ENCODE measurements around the gene SOHLH1.

SOHLH1 gene

GRCh38 chr9:135680056-135680455 is 19.2 kb downstream of the SOHLH1 start:
- TF ChIP-seq SPI1 (IDR thresholded peaks at IDR 0.05; ENCODE audit: borderline replicate concordance, low read depth) (no peak), GABPA (IDR thresholded peaks at IDR 0.05; ENCODE audit: low read depth) (no peak), CTCF (IDR thresholded peaks at IDR 0.05; ENCODE audit: insufficient read depth, low read length) (no peak), POLR2AphosphoS5 (IDR thresholded peaks at IDR 0.05; ENCODE audit: low read depth) (no peak), REST (IDR thresholded peaks at IDR 0.05; ENCODE audit: insufficient replicate concordance, low read depth) (no peak)
- H3K27ac ChIP-seq (replicated peaks) = no peak overlapping the region
- no peaks in the 10 kb centered on the region for H3K27me3 ChIP-seq (ENCODE audit: insufficient read depth, poor library complexity, severe bottlenecking)
- no peak for DNase-seq (ENCODE audit: low read depth in 1 of 2, low spot score in 1 of 2)
- H3K4me3 ChIP-seq (replicated peaks; ENCODE audit: insufficient read depth, low read length) = no peak overlapping the region

- no peak overlapping the region for H3K27ac ChIP-seq (replicated peaks)
- TF ChIP-seq SPI1 (IDR thresholded peaks at IDR 0.05; ENCODE audit: borderline replicate concordance, low read depth) (no peak), REST (IDR thresholded peaks at IDR 0.05; ENCODE audit: insufficient replicate concordance, low read depth) (no peak)
- H3K27me3 ChIP-seq (ENCODE audit: insufficient read depth, poor library complexity, severe bottlenecking) = no peaks in the 10 kb centered on the region
- no peak overlapping the region for H3K4me3 ChIP-seq (replicated peaks; ENCODE audit: insufficient read depth, low read length)
- no peak for DNase-seq (ENCODE audit: low read depth in 1 of 2, low spot score in 1 of 2)
Measured at GRCh38 chr9:135678236-135679017, 20.9 kb downstream of the SOHLH1 start.

- H3K27ac ChIP-seq (replicated peaks) = no peak overlapping the region
- H3K4me3 ChIP-seq (replicated peaks; ENCODE audit: insufficient read depth, low read length) = no peak overlapping the region
- H3K27me3 ChIP-seq (ENCODE audit: insufficient read depth, poor library complexity, severe bottlenecking) = no peaks in the 10 kb centered on the region
- TF ChIP-seq SPI1 (IDR thresholded peaks at IDR 0.05; ENCODE audit: borderline replicate concordance, low read depth) (no peak), GABPA (IDR thresholded peaks at IDR 0.05; ENCODE audit: low read depth) (no peak), REST (IDR thresholded peaks at IDR 0.05; ENCODE audit: insufficient replicate concordance, low read depth) (no peak), CTCF (IDR thresholded peaks at IDR 0.05; ENCODE audit: insufficient read depth, low read length) (no peak)
- DNase-seq (ENCODE audit: low read depth in 1 of 2, low spot score in 1 of 2) = no peak
Measured at GRCh38 chr9:135677641-135678168, 21.6 kb downstream of the SOHLH1 start.
